Measurements from ENCODE around the gene HEATR3. TPM values are rescaled to one million over a fixed set of nuclear protein-coding genes. Genes with fewer than 3 reads are reported as not detected.
A peak's percentile ranks its signal among the peaks of the same experiment; 100 is the strongest.

Gene HEATR3
- total and polyA plus RNA-seq, 2 of the 8 experiments (the other 6 are each of a cell fraction or from before 2014, with no cell fraction given), result 13.0 to 29.2 TPM

GRCh38 chr16:50136399-50136798, 70.6 kb downstream of the HEATR3 start:
- Histone ChIP-seq H3K4me3 (ENCODE audit: extremely low read depth in 1 of 4, insufficient read depth in 2 of 4, low read depth in 3 of 4, low read length in 4 of 4) (no peak overlapping the region), H3K4ac (replicated peaks; ENCODE audit: insufficient read length, low read depth, low read length) (no peak overlapping the region), H3K27ac (ENCODE audit: low read depth, low read length) (no peak overlapping the region), H3K9ac (replicated peaks in 1 of 4; ENCODE audit: extremely low read depth in 1 of 4, low read depth in 3 of 4, low read length in 3 of 4) (no peak overlapping the region), H2BK12ac (ENCODE audit: low read depth, low read length) (no peak overlapping the region), H2AK5ac (ENCODE audit: low read depth, low read length) (no peak overlapping the region), H3K18ac (ENCODE audit: extremely low read depth, low read length) (no peak overlapping the region), H4K20me1 (replicated peaks in 1 of 2; ENCODE audit: control insufficient read depth in 1 of 2, insufficient read depth in 2 of 2, low read length in 2 of 2) (no peaks in the 10 kb centered on the region), H4K91ac (replicated peaks; ENCODE audit: insufficient read length, low read length) (no peak overlapping the region), H3K36me3 (ENCODE audit: control insufficient read depth in 2 of 4, insufficient read depth in 4 of 4, low read length in 3 of 4) (no peaks in the 10 kb centered on the region), H2AFZ (ENCODE audit: low read length) (no peak overlapping the region), H3K23ac (ENCODE audit: insufficient read length) (no peak overlapping the region), H2BK5ac (ENCODE audit: low read depth, low read length) (no peak overlapping the region), H3K14ac (ENCODE audit: insufficient read length) (no peak overlapping the region), H2BK20ac (ENCODE audit: low read length) (no peak overlapping the region), H3K79me2 (ENCODE audit: control insufficient read depth in 1 of 2, insufficient read depth in 2 of 2, low read length in 2 of 2) (no peaks in the 10 kb centered on the region), H3K56ac (replicated peaks; ENCODE audit: insufficient read length, low read depth, low read length) (no peak overlapping the region), H2BK120ac (replicated peaks; ENCODE audit: low read depth, low read length) (no peak overlapping the region), H3K4me2 (ENCODE audit: insufficient read depth in 1 of 2, low read depth in 2 of 2, low read length in 2 of 2) (no peak overlapping the region), H3K79me1 (ENCODE audit: low read depth, low read length) (no peaks in the 10 kb centered on the region), H3K27me3 (replicated peaks in 1 of 4; ENCODE audit: control insufficient read depth in 3 of 4, extremely low read depth in 1 of 4, insufficient read depth in 3 of 4, low read length in 3 of 4) (no peaks in the 10 kb centered on the region), H2BK15ac (ENCODE audit: low read length) (no peak overlapping the region), H3K4me1 (replicated peaks in 1 of 4; ENCODE audit: control insufficient read depth in 3 of 4, insufficient read depth in 4 of 4, low read length in 3 of 4) (no peaks in the 10 kb centered on the region), H4K5ac (ENCODE audit: insufficient read length, low read depth, low read length) (no peak overlapping the region), H3K23me2 (ENCODE audit: low read depth, low read length) (no peaks in the 10 kb centered on the region), H4K8ac (ENCODE audit: extremely low read depth, insufficient read depth, low read length) (no peak overlapping the region), H3K9me3 (ENCODE audit: insufficient read depth in 2 of 2, low read depth in 1 of 2, low read length in 1 of 2) (no peaks in the 10 kb centered on the region)
- FAIRE-seq (no peak), DNase-seq (ENCODE audit: low read depth in 1 of 2, low spot score in 2 of 2) (no peak)
- ChIA-PET POLR2A (ENCODE audit: partially characterized antibody) (interaction anchor here (0.7 kb wide), 1 partner anchor 34 kb away, joined by 3 read pairs; no protein-coding TSS in a partner anchor), CTCF (ENCODE audit: partially characterized antibody) (interaction anchor here (0.8 to 5.3 kb wide), 12 partner anchors 9 to 167 kb away, joined by 3 to 65 read pairs (median 4); no protein-coding TSS in a partner anchor)
- TF ChIP-seq CTCF (IDR thresholded peaks at IDR 0.05; ENCODE audit: control extremely low read depth in 1 of 3, insufficient read depth in 1 of 3, low read depth in 1 of 3, low read length in 3 of 3) (peak in 2 of 3 experiments; percentile 36 to 50; a peak in 3 of 4 replicates), RAD21 (IDR thresholded peaks at IDR 0.05 in 1 of 2, conservative IDR thresholded peaks at IDR 0.05 in 1 of 2; ENCODE audit: low read depth in 2 of 2, low read length in 2 of 2) (peak; percentile 51 to 62), GABPA (IDR thresholded peaks at IDR 0.05; ENCODE audit: borderline replicate concordance, insufficient read depth, low read length) (no peak)
